HG02970 (cell line): ENCODE data around the gene PTCHD1.

ENCODE experiments used
- ATAC-seq: cut with Tn5 transposase; IDR thresholded peaks from one replicate; pipeline ENCODE4 v1.9.1; 2021; ENCODE audit warnings: mild to moderate bottlenecking, moderate library complexity, moderate number of reproducible peaks; ENCODE audit not compliant: unreplicated experiment, low FRiP score

Gene PTCHD1

DNA sequence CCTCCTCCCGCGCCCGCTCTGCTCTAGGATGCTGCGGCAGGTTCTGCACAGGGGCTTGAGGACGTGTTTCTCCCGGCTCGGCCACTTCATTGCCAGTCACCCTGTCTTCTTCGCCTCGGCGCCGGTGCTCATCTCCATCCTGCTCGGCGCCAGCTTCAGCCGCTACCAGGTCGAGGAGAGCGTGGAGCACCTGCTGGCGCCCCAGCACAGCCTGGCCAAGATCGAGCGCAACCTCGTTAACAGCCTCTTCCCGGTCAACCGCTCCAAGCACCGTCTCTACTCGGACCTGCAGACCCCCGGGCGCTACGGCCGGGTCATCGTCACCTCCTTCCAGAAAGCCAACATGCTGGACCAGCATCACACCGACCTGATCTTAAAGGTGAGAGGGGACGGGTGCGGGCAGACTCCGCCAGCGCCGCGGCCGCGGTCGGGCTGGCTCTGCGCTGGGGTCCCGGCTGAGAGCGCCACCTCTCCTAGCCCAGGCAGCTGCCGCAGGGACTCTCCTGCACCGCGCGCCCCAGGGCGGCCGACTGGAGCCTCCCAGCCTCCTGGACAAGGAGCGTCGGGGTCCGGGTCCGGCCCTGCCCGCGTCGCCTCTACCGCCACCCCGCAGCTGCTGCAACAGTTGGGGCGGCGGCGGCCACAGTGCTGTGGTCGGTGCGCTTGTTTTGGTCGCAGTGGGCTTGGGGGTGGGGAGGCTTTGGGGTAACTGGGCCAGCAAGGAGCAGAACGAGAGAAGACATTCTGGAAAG is at the start of gene PTCHD1:
Gene PTCHD1 (plus strand): TSS at position 2 of the 752 bp plus-strand sequence. CDS start 27 bp downstream, at position 29.
- no peak for ATAC-seq

DNA sequence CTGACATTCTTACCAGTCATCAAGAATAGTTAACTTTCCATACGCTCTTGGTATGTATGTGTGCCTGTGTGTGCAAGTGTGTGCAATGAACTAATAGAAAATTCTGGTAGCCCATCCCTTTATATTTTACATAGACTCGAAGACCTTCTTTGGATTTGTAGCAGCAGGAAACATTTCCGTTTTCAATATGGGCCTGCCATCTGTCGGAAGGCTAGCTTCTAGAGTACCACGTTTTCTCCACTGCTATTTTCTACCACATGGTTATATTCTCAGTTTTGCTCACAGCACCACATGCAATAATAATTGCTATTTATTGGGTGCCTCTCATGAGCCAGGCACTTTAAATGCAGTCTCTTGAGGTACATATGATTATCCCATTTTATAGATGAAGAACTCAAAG is 47.9 kb upstream of the PTCHD1 start:
- ATAC-seq: no peak

DNA sequence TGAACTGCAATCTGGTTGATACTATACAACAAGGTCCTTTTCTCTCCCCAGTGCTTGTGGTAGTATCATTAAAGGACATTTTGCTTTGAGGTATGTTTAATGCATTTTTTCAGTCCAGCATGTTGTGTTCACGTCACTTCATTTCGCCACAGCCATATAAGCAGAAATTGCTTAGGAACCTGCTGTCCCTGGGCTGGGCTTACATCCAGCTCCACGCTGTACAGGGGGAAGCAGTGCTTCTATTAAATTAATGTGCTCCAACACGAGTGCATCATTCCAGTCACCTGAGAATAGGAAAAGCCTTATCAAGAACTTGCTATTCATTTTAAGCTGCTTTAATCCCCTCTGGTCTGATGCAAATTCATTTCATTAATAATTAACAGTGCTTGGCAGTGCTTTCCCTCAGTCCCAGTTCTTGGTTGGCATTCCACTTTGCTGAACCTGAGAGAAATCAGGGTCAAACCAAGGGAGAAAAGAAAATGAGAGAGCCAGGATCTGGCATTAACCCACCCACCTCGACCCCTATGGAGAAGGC is 47.4 kb upstream of the PTCHD1 start:
- ATAC-seq: no peak

DNA sequence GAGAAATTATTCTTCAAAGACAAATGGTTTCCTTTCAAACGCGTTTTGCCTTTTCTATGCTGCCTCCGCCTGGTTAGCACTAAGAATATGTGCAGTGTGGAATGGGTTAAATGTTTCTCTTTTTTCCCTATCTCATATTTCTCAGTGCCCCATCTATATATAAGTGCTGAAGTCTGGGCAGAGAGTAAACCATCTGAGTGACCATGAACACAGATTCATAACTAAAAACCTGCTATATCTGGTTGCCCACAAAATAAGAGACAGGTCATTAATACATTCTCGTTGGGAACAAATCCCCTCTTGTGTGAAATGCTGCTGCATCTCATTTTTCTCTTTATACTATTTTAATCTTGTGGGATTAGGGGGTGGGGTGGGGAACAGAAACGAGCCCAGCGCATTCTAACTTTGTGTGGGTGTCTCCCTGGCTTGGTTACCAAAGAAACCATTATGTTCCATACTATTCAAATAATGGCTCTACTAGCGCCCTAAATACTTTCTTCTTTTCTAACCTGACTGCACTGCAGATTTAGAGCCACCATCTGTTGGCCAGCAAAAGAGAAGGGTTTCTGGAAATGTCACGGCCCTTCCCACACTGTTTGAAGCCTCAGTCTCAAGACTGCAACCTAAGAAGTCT is 42.2 kb upstream of the PTCHD1 start:
- ATAC-seq: no peak

DNA sequence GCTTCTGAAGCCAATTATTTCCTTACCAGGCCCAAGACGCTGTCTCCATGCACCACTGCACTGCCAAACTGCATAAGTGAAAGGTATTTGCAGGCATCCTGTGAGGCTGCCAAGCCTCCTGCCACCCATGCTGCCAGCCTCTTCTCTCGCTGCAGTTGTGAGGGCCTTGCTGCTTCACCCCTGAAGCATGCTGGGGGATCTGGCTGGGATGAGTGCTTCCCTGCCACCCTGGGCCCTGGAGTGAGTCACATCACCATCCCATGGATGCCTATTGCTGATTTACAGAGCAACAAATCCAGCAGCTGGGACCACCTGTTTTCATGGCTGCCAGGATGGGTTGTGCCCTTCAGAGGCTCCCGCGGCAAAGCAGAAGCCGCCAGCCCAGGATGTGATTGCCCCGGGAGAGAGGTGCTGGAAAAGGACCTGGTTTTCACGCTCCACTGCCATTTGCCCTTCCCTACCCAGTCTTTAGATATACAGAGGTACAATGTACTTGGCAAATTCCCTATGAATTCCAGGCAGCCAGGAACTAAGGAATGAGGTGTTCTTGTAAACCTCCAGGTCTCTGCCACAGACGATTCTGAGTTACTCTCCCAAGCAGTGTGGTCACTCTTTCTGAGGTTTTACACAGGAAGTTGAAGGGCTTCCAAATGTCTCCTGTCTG is 41.5 kb upstream of the PTCHD1 start:
- ATAC-seq: no peak

DNA sequence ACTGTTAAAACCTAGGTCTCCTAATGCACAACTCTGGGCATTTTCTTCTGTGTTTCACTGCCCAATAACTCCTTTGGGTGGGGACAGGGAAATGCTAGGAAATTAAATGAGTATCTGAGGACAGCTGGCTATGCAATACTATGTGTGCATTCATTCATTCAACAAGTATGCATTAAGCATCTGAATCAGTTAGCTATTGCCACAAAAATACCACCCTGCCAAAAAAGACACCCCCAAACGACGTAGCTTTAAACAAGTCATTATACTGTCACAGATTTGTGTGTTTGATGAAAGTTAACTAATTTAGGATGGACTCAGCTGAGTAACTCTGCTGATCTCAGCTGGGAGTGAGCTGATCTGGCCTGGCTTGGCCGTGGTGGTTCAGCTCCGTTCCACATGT is 29.8 kb upstream of the PTCHD1 start:
- ATAC-seq: no peak

DNA sequence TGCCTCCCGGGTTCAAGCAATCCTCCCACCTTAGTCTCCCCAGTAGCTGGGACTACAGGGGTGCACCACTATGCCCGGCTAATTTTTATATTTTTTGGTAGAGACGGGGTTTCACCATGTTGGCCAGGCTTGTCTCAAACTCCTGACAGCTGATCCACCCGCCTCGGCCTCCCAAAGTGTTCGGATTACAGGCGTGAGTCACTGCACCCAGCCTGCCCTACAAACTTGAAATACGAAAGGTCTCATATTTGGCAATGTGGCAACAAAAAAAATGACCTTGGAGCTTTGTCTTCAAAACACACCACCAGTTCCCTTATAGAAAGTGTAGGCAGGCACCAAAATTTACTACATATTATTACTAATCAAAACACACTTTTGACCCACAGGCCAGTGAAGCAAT is 22.9 kb upstream of the PTCHD1 start:
- no peak for ATAC-seq

DNA sequence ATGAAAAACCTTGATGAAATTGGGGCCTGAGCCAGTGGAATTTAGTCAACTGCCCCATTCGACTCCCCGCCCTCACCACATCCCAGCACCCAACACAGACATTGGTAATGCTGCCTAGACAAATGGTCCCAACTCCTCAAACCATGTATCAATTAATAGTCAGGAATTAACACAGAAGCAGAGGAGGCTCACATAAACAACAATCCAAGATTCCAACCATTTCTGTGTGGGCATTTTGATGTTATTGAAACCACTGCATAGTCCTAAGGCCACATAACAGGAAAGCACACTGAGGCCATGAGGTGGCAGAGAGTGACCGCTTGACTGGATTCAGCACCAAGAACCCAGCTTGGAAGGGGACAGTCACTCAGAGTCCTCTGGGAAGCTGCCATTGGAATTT is 22.5 kb upstream of the PTCHD1 start:
- ATAC-seq: no peak

DNA sequence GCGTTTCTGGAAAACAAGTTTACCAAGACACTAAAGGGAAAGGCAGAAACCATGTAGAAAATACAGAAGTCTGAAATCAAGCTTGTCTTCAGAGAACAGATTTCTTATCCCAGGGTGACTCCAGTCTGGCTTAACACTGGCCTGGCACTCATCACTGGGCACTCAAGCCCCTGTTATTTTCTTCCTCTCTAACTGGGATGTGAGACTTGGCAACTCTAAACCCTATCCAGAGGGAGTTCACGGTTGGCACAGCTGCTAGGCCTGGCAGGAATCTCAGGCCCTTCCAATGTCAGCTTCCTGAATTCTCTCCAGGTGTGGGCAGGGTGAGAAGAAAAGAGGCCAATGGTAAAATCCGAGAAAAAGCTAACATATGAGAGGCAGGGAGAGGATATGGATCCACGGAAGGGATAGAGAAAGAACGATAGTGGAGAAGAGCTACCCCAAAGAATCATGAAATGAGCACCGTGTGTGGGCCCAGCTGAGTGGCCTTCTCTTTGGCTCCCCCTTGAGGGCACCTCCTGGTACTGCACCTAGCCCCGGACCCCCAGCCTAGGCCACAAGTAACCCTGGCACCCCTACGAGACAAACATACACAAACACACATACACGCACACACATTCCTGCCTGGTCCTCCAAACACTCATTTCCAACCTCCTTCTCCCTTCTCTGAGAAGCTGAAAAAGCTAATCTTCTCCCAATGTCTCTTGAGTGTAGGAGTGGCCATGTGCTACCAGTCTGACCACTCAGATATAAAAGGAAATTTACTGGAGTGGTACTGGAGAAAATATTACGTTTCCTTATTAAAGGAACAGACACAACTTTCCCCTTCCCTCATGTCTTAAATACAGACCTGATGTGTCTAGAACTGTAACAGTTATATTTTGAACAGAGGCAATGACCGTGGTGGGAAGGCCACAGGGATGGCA is 16.6 kb upstream of the PTCHD1 start:
- peak; percentile 87 for ATAC-seq

DNA sequence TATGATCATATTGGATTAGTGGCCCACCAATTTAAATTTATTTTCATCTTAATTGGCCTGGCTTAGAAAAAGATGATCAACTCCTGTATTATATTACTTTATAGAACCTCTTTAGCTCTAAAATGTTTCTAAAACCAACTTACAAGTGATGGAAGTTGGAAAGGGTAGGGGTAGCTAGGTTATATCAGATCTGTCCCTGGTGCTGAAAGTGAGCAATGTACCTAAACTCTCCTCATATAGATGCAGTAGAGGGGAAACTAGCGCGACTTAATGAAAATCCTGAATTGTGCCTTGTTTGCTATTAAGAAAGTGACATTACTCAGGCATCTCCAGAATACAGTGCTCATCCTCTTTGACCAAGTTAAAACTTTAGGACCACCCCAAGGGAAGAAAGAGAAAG is 7.5 kb upstream of the PTCHD1 start:
- ATAC-seq: no peak

DNA sequence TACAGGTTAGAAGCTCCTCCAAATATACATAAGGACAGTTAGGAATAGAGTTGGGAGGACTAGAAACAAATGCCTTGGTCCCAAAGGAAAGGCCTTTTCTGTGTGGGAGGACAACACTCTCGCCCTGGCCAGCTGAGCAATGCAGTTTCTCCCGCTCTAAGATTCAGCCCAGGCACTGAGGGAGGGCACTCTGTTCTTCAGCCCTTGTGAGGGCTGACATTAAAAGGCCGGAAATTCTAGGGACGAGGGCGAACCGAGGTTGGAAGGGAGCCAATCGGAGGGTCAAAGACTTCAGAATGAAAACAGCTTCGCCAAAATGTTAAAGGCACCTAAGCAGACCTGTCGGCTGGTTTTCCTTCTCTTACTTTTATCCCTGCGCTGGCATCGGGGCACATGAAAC is 2.9 kb upstream of the PTCHD1 start:
- ATAC-seq: no peak

DNA sequence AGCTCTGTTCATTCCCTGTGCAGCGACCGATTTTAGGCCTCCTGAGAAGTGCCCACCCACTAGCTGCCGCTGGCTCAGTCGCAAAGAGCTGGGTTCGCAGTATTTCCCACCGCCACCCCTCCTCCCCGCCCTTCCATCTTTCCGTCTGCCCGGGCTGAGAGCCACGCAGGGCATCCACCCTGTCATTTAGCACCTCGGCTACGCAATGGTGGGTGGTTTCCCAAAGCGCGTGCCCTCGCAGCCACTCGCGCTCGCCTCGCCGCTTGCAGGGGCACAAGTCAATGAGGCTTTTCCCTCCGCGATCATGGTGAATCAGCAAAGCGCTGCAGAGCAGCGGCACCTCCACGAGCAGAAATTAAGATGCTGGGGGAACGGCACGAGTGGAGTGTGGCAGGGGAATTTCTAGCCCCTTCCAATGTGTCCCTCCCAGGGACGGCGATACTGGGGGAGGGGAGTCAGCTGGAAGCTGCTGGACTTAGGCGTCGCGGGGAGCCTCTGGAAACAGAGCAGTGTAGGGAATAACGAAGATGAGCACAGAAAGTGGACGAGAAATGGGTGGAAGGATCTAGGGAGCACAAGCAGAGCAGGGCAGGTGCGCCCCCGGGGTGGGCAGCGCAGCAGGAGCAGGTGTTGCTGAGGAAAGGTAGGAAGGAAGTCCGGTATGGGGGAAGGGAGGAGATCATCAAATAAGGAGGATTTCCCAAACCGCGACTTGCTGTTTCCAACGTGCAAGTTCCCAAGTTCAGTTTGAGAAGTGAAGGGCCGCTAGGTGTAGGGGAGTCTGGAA is 2.4 kb upstream of the PTCHD1 start:
- ATAC-seq: no peak

DNA sequence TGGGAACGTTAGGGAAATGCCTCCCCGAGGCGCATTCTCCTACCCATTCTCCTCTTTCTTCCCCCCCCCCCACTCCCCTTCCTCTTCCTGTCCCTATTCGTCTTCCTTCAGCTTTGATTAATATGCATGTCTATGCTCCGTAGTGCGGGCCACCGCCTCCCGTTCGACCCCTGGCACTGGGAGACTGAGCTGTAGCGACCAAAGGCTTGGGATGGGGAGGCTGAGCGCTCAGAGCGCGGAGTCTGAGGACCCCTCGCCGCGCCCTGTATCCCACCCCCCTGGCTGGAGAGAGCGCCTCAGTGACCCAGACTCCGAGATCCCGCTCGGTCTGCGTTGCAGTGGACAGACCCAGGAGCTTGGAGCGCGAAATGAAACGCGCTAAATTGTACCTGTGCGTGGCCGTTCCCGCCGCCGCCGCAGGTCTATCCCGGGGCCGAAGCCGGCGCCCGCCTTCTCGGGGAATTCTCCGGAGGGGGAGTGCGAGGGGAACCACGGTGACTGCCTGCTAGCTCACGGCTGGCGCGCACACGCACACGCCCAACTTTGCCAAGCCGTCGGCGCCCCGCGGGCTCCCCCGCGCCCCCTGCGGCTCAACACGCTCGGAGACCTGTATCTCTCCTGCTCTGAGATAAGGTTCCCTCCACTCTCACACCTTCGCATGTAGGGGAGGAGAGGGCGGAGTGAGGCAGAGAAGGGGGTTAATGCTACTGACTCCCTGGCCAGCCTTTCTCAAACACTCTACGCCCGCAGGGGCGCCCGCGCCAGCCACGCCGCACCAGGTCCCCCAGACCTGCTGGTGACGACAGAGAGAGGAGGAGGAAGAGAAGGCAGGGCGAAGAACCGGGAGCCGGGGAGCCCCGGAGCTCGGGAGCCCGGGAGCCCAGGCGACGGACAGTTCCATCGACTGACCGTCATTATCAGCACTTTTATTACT is 1.5 kb upstream of the PTCHD1 start:
- no peak for ATAC-seq

DNA sequence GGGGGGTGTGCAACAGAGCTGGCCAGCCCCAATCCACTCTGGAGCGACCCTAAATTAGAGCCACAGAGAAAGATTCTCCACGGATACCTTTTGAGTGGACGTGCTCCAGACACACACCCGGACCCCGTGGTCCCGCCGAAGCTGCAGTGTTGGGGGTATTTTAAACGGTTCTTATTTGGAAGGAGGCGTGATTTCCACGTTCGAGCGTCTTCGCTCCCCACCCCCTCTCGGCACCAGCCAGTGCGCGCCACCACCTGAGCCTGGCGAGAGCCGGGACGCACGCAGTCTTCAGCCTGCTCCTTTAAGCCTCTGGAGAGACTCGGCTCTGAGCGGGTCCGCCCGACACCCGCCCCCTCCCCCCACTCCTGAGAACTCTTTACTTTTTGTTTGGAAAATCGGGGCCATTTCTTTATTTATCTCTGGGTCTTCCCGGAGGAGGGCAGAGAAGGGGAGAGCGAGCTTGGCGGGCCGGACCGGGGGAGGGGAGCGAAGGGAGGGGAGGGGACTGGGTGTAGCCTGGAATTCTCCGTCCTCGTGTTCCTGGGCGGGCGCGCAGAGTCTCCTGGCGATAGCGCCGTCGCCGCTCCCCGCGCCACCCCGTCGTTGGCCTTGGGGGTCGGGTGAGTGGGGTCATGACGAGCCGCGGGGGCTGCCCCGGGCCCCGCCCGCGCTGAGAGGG is 668 bp upstream of the PTCHD1 start:
- no peak for ATAC-seq

DNA sequence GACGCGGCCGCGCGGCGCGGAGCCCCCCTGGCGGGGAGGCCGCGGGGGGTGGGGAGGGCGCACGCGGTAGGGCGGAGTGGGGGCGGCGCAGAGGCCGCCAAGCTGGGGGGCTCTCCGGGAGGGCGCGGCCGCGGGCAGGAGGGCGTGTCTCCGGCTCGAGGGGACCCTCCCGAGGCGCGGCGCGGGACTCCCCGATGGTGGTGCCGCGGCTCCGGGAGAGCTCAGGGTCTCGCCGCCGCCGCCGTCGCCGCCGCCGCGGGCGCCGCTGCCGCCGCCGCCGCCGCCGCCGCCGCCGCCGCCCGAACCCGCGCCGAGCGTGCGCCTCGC is 165 bp upstream of the PTCHD1 start:
- ATAC-seq: no peak

DNA sequence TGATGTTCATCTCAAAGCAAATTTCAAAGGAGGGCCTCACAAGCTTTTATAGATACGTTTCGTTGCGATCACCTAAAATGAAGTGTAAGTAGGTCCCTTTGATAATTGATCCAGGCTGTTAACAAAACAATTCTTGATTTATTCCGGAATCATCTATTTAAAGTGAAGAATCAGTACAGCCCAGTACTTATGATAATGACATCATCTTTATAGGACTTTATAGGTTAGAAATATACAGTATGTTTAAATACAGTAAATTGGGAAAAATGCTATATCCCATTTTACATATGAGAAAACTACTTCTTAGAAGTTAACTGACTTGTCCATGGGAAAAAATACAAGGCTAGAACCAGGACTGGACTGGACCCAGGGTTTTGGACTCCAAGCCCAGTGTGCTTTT is 3.7 kb downstream of the PTCHD1 start:
- no peak for ATAC-seq

DNA sequence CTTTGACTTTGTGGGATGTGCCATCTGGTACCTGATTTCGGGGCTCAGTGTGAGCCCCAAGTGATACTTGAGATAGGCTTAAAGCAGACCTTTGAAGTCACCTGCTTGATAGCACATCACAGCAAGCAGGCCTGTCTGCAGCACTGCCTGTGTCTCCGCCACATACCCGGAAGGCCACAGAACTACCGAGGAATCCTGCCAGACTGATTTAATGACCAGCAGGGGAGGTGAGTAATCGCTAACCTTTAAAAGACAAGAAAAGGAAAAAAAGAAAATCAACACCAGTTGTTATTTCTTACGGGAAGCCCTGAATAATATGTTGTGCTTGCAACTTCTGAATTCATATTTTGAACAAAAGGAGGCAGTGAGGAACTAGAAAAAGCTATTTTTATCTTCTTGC is 6.8 kb downstream of the PTCHD1 start:
- ATAC-seq: no peak

DNA sequence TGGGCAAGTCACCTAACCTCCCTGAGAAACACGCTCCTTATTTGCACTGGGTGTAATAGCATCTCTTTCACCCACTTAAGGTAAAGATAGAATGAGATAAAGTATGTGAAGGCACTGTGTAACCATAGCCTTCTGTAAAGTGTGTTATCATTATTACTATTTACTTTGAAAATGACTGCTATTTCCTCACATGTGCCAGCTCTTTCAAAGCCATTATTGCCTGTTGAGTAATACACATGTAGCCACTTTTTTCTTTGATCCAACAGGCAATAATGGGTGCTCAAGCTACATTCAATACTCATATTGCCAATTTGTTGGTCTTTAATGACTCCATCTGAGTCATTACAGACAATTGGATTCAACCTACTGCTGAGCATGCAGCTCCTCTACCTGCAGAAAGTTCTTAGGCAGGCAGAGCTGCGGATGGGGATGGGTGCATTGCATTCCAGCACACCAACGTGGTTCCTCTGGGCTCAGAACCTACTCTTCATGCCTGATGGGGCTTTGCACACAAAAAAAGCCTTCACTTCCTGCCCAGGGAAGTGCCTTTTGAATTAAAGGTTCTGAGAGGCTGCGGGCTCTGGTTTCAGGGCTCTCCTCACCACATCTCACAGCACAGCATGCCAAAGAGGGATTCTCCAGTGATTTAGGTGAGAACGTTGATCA is 9.7 kb downstream of the PTCHD1 start:
- ATAC-seq: no peak
